ENCODE data around the gene BCAS3. TPM values are rescaled to one million over a fixed set of nuclear protein-coding genes. Genes with fewer than 3 reads are reported as not detected.

The BCAS3 gene
- polyA plus RNA-seq, 3 donors: 10.3 to 19.1 (median 14.7) TPM

DNA sequence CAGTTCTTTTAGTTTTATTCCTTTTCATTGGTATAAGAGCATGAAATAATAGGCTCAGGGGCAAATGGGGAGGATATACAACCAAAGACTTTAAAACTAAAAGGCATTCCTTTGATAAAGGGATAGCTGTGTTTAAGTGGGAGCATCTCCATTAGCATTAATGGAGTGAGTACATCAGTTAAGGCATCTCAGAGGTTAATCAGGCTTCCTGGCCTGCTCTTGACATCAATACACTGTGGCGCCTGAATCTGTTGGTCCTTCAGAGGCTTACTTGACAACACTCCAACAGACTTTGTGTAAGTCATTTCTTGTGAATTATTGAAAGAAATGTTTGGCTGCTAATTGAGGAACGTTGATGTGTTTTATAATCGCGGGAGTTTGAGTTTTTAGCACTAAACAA lies 230.7 kb downstream of the BCAS3 start:
- no peak overlapping the region for H3K27ac Mint-ChIP-seq
- no peaks in the 10 kb centered on the region for H3K4me1 Mint-ChIP-seq
- H3K9me3 Mint-ChIP-seq: peaks cover 0 to 2% (median 0%) of the 10 kb centered on the region in 7 donors
- Histone ChIP-seq H3K36me3 (replicated peaks in 1 of 2; ENCODE audit: control insufficient read depth in 1 of 2, insufficient read depth in 2 of 2, low read length in 2 of 2) (no peaks in the 10 kb centered on the region), H3K9me3 (replicated peaks in 1 of 2; ENCODE audit: control insufficient read depth in 1 of 2, insufficient read depth in 1 of 2, low read length in 2 of 2) (no peaks in the 10 kb centered on the region), H3K4me2 (replicated peaks; ENCODE audit: extremely low read depth, low read length, poor library complexity, severe bottlenecking) (no peak overlapping the region), H3K4me1 (ENCODE audit: control insufficient read depth in 1 of 2, insufficient read depth in 2 of 2, low read length in 2 of 2) (no peaks in the 10 kb centered on the region), H3K27me3 (ENCODE audit: control insufficient read depth in 2 of 2, insufficient read depth in 2 of 2, low read length in 2 of 2) (no peaks in the 10 kb centered on the region), H2AFZ (ENCODE audit: insufficient read depth, low read depth, low read length, poor library complexity, severe bottlenecking) (no peak overlapping the region), H4K20me1 (ENCODE audit: insufficient read depth, low read length) (no peaks in the 10 kb centered on the region), H3K9ac (ENCODE audit: insufficient read depth, low read length, poor library complexity, severe bottlenecking) (no peak overlapping the region), H3K79me2 (ENCODE audit: insufficient read depth, low read length) (no peaks in the 10 kb centered on the region), H3K4me3 (replicated peaks in 1 of 3; ENCODE audit: low read depth in 2 of 3, low read length in 3 of 3) (no peak overlapping the region), H3K27ac (ENCODE audit: low read depth in 1 of 2, low read length in 2 of 2) (no peak overlapping the region)
- H3K27me3 Mint-ChIP-seq (ENCODE audit: low read depth in 3 of 3): peaks cover 0 to 1% (median 0%) of the 10 kb centered on the region in 3 donors
- H3K4me3 Mint-ChIP-seq: no peak overlapping the region
- intact Hi-C loops (cut with micrococcal nuclease): no loop called here
- H3K36me3 Mint-ChIP-seq: peaks cover 6% of the 10 kb centered on the region in 2 donors
- TF ChIP-seq, protein P1, sequence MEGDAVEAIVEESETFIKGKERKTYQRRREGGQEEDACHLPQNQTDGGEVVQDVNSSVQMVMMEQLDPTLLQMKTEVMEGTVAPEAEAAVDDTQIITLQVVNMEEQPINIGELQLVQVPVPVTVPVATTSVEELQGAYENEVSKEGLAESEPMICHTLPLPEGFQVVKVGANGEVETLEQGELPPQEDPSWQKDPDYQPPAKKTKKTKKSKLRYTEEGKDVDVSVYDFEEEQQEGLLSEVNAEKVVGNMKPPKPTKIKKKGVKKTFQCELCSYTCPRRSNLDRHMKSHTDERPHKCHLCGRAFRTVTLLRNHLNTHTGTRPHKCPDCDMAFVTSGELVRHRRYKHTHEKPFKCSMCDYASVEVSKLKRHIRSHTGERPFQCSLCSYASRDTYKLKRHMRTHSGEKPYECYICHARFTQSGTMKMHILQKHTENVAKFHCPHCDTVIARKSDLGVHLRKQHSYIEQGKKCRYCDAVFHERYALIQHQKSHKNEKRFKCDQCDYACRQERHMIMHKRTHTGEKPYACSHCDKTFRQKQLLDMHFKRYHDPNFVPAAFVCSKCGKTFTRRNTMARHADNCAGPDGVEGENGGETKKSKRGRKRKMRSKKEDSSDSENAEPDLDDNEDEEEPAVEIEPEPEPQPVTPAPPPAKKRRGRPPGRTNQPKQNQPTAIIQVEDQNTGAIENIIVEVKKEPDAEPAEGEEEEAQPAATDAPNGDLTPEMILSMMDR (IDR thresholded peaks at IDR 0.05): no peak
- DNase-seq: no peak
- WGBS (ENCODE audit: insufficient coverage): no CpG with 5 or more reads among the region's 4 CpGs

DNA sequence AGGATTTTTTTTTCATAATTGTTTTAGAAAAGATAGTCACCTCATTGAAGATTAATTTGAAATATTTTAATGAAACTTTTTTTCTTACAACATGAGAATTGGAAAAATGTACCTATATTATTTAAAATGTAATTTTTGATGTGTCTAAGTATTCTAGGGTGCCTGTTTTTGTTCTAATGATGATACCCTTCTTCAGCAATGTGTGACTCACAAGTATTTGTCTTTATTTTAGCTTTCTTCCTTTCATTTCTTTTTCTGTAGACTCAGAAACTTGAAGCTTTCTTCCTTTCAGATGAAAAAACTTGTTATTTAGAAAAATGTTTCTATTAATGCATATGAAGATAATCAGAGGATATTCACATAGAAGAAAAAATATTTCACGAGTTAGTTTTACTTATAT lies 231.8 kb downstream of the BCAS3 start:
- H3K27me3 Mint-ChIP-seq (ENCODE audit: low read depth in 3 of 3): peaks cover 0 to 1% (median 0%) of the 10 kb centered on the region in 3 donors
- H3K4me1 ChIP-seq (ENCODE audit: control insufficient read depth in 1 of 2, insufficient read depth in 2 of 2, low read length in 2 of 2): no peaks in the 10 kb centered on the region
- no peak overlapping the region for H3K4me2 ChIP-seq (replicated peaks; ENCODE audit: extremely low read depth, low read length, poor library complexity, severe bottlenecking)
- H3K9ac ChIP-seq (ENCODE audit: insufficient read depth, low read length, poor library complexity, severe bottlenecking): no peak overlapping the region
- peaks cover 0 to 1% (median 0%) of the 10 kb centered on the region in 7 donors for H3K9me3 Mint-ChIP-seq
- no peaks in the 10 kb centered on the region for H3K27me3 ChIP-seq (ENCODE audit: control insufficient read depth in 2 of 2, insufficient read depth in 2 of 2, low read length in 2 of 2)
- DNase-seq: no peak
- no peak overlapping the region for H3K4me3 Mint-ChIP-seq
- no CpG with 5 or more reads among the region's 1 CpG for WGBS (ENCODE audit: insufficient coverage)
- TF ChIP-seq, protein P1 (IDR thresholded peaks at IDR 0.05): no peak
- no peaks in the 10 kb centered on the region for H3K4me1 Mint-ChIP-seq
- H4K20me1 ChIP-seq (ENCODE audit: insufficient read depth, low read length): no peaks in the 10 kb centered on the region
- intact Hi-C loops (cut with micrococcal nuclease): no loop called here
- H3K9me3 ChIP-seq (replicated peaks in 1 of 2; ENCODE audit: control insufficient read depth in 1 of 2, insufficient read depth in 1 of 2, low read length in 2 of 2): no peaks in the 10 kb centered on the region
- no peak overlapping the region for H3K4me3 ChIP-seq (replicated peaks in 1 of 3; ENCODE audit: low read depth in 2 of 3, low read length in 3 of 3)
- no peaks in the 10 kb centered on the region for H3K79me2 ChIP-seq (ENCODE audit: insufficient read depth, low read length)
- no peaks in the 10 kb centered on the region for H3K36me3 ChIP-seq (replicated peaks in 1 of 2; ENCODE audit: control insufficient read depth in 1 of 2, insufficient read depth in 2 of 2, low read length in 2 of 2)
- H3K27ac Mint-ChIP-seq: no peak overlapping the region
- no peak overlapping the region for H2AFZ ChIP-seq (ENCODE audit: insufficient read depth, low read depth, low read length, poor library complexity, severe bottlenecking)
- peaks cover 0 to 6% of the 10 kb centered on the region in 2 donors for H3K36me3 Mint-ChIP-seq
- H3K27ac ChIP-seq (ENCODE audit: low read depth in 1 of 2, low read length in 2 of 2): no peak overlapping the region

All from CD14-positive monocyte (primary cell).